NCI-H2081 treated with DMSO at 0.1 percent for 48 hours (cell line): ENCODE results near the gene ARHGAP24.
"Not testable (repeated sequence)": the region's sequence is repeated elsewhere in the genome, so short reads cannot be mapped to it uniquely, and the experiment has no call there.

ENCODE experiments used
- DNase-seq: peaks from one replicate; lab custom pipeline; 2025; lab: John Stamatoyannopoulos, UW

ARHGAP24 gene

DNA sequence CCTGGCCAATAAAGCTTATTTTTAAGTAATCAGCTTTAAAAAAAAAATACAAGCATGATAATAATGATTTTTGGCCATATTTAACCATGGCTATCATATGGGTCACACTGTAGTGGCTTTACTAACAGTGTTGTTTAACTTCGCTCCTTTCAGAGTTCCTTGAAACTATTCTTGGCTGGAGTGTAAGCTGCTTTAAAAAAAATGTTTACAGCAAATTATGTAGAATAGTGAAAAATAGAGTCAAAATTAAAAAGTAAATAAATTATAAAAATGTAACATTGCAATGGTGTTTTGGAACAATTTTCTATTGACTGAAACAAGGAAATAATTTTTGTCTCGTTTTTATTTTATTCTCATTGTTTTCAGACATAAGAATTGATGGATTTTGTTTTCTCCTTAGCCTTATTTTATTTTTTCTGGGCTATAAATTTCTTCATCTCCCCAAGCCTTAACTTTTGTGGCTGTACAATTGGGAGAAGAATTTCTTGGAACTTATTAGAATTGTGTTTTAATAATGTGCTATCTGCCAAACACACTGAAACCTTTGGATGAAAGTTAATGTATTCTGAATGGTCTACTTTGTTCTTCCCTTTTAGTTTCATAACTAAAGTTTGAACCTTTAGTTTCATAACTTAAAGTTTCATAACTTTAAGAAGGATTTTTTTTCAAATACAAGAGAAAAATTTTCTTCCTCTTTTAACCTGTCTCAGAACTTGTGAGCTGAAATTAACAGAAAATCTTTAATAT lies 182.0 kb downstream of the ARHGAP24 start:
- DNase-seq, result no peak

DNA sequence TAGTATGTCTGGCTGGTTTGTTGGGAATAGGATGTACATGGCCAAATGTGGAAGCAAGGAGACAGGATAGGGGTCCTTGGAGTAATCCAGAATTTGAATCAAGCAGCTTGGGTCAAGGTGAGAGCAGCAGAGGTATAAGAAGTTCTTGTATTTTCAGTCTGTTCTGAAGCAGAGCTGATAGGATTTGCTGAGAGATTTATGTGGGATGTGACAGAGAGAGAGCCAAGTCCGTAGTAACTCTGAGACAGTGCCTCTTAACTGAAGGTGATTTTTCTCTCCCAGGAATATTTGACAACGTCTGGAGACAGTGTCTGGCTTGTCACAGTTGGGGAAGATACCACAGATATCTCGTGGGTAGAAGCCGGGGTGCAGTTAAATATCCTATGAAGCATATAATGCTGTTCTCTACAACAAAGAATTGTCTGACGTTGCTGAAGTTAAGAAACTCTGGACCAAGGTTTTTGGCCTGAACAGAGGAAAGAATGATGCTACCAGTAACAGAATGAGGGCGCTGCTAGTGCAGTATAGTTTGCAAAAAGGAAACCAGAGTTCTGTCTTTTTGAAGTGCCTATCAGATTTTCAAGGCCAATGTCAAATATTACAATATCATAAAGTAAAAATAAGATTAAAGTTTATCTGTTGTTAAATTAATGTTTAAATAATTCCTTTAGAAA lies 184.0 kb downstream of the ARHGAP24 start:
- no peak for DNase-seq

DNA sequence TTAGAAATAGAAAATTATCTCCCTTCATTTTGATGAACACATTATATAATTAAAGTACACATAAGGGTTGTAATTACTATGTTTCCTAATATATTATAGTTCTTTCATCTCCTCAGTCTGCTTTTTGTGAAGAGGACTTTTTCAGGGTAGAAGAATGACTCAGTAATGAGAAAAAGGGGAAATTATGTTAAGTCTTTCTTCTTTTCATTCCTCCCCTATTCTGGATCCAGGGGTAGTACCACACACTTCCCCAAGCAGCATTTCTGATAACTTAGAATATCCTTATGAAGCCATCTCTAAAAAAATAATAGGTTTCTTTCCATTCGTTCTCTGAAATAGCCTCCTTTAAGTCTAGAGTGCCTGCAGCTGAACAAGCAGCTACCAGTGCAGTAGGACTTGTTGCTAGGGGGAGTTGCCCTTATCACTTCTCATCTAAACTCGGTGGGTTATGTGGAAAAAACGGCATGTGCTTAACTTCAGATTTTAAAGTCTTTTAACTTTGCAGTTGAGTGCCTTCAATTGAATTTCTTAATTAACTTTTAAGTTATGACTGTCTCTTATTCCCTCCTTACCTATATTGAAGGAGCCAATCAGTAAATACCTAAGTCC lies 184.8 kb downstream of the ARHGAP24 start:
- DNase-seq, result no peak

DNA sequence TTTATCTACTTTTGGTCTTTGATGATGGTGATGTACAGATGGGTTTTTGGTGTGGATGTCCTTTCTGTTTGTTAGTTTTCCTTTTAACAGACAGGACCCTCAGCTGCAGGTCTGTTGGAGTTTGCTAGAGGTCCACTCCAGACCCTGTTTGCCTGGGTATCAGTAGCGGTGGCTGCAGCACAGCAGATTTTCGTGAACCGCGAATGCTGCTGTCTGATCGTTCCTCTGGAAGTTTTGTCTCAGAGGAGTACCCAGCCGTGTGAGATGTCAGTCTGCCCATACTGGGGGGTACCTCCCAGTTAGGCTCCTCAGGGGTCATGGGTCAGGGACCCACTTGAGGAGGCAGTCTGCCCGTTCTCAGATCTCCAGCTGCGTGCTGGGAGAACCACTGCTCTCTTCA lies 191.7 kb downstream of the ARHGAP24 start:
- DNase-seq, result not testable (repeated sequence)

DNA sequence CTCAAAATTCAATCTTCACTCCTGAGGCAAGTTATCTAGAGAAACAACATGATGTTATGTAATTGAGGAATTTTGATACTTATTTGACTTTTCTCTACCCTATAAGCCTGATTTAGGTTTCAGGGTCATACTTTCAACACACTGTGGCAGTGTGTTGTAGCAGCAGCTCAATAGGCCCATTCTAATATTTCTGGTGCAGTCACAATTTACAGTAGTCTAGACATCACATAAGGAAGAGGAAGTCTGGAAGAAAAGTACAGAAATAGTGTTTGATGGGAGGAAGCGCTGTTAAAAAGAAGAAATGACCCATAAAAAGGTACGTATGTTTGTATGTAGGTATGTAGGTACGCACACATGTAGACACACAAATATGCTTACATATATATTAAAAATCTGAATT lies 194.3 kb downstream of the ARHGAP24 start:
- no peak for DNase-seq

DNA sequence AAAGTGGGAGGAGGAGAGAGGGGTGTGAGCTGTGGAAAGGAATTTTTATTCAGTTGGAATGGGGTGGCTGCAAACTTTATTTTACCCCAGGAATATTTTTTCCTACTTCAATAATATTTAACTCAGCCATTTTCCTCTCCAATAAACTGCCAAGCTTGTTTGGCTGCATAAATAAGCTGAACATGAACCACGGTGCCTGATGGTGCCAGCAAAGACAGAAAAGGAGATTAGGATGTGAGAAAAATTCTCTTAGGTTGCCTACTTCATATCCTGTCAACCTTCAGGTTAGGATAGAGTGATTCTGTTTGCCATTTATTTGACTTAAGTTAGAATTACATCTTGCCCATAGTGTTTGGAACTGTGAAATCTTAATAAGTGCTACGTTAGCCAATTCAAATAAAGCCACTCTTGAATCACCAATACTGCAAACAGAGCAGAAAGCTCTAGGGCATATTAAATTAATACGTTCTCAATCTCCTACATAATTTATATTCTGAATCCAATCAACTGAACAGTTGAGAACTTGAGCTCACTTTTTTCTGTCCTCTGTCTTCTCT lies 195.1 kb downstream of the ARHGAP24 start:
- no peak for DNase-seq

DNA sequence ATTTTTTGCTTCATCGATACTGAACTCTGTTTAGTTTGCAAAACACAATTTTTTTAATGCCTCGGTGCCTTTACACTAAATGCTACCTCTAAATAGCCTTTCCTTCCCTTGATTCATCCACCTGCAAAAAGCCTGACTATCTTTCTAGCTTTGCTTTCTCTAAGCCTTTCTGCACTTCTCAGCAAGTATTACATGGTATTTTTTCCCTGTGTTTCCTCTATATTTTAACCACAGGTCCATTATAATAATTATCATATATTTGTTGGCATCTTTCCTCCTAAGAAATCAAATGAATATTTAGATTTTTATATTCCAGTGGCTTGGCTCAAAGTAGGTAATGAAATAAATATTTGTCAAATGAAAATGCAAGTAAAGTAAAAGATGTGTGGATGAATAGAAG lies 196.2 kb downstream of the ARHGAP24 start:
- DNase-seq, result no peak

DNA sequence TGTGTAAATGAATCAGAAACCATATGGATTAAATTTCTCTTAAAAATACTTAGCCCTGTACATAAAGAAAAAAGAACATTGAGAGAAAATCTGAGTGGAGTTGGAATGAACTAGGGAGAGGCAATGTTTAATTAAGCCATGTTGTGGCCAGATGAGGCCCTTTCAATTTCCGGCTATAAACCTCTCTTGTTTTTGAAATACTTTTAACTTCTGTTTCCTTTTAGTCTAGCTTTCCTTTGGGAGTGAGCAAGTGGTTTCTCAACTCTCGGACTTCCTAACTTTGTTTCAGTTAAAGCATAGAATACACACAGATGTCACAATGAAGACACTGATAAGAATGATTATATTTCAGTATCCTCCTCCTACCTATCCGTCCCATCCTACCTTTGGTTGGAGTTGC lies 197.2 kb downstream of the ARHGAP24 start:
- no peak for DNase-seq

DNA sequence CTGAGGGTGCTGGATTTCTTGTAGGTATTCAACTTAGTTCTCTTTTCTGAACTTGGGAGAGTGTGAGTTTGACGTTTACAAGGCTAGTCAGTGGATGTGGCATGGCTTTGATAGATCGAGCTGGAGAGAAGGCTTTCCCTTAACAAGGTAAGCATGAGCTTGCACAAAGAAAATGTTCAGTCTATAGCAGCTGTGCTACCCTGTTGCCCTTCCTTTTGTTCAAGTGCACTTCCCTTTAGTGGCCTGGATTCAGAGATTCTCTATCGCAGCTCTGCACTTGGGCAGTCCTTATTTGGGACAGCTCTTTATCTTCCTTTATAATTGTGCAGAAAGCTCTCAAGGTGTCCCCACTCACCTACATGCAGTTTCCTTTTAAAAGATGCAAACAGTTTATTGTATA lies 198.0 kb downstream of the ARHGAP24 start:
- no peak for DNase-seq

DNA sequence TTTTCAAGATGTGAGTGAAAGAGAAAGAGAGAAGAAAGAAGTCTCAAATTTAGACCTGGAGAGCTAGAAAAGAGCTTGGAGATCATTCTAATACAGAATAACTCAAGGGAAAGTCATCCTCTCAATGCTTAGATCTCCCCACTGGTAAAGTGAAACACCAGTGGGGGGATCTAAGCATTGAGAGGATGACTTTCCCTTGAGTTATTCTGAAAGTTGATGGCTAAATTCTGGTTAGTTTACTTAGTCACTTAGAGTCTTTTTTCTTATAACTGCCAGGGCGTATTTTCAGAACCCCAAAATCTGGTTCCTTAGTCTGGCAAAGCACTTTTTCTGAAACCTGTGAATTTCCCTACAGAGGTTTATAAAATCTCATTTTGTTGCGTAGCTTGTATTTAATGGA lies 198.6 kb downstream of the ARHGAP24 start:
- DNase-seq, result no peak

DNA sequence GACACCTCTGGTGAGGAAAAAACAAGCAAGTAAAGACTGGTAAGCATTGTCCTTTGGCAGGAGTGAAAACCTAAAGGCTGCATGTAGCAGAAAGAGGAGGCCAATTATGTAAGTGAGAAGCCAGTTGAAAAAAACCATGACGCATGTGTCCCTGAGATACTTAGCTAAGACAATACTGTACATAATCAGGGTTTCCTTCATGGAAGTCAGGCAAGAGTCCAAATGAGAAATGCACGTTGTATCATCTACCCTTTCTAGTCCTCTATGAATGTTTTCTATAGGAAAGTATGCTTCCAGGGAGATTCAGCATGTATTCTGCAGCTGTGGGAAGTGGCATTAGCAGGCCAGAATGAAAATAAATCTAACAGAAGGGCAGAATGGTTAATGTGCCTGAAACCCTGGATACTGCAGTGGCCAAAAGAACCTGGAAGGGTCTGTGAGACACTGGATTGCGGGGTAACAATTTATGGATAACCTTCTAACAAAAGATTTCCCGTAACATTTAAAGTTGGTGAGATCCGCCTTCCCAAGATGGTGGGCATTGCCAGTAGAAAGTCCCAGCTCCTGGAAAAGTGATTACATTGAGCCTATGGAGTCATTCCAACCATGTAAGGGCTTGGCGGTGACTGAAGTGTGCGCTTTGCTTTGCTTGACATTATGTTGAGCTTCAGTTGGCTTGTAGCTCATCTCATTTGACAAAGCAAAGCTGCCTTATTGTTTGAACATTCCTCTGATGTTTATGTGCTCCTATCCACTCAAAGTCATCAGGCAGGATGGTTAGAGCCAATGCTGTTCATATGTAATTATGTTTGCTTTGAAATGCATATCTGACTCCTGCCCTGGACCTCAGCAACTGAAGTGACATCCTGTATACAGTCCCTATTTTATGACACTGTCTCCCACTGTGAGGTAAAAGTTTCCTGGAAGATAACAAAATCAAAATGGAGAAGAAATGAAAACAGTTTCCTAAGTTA lies 200.4 kb downstream of the ARHGAP24 start:
- DNase-seq, result peak; percentile 5

DNA sequence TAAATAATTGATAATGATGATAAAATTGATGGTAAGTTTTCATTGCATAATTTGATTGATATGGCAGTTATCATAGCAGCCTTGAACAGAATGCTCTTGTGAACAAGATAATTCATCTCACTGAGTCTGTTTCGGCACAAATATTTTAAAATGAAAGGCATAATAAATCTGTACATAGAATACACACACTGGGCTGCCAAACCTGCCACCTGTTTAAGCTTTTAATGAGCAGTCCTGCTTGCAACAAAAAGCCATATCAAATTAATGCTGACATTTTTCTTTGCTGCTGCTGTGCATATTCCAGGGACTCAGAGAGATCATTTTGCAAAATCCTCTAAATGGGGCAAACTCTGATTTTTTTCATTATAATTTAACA lies 201.1 kb downstream of the ARHGAP24 start:
- DNase-seq, result peak; percentile 1

DNA sequence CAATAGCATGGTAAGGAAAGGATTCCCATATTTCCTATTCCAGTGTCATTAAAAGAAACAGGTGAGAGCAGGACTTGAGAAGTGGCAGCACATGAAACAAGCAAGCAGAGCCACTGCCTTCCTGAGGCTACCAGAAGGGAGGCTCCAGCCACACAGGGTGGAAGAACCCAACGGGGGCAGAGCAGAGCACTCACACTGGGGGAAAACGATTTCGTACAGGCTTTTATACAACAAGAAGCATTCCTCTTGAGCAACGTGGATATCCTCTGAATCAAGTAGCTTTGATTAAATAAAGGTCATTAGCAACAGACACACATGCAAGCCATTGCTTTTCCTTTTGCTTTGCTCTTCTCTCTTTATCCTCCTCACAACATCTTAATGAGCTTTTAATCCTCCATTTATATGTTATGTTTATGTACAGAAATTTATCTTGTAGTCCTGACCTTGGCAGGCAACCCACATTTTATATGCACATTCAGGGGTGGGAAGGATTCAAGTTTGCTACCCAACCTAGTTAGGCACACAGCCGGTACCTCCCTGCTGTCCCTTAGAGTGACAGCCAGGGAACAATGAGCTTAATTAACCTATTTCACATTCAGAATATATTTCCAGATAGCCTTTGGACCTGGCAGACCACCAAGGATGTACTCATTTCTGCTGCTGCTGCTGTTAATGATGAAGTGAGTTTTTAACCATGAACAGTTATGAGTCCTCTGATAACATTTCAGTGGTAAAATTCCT lies 202.1 kb downstream of the ARHGAP24 start:
- DNase-seq, result no peak

DNA sequence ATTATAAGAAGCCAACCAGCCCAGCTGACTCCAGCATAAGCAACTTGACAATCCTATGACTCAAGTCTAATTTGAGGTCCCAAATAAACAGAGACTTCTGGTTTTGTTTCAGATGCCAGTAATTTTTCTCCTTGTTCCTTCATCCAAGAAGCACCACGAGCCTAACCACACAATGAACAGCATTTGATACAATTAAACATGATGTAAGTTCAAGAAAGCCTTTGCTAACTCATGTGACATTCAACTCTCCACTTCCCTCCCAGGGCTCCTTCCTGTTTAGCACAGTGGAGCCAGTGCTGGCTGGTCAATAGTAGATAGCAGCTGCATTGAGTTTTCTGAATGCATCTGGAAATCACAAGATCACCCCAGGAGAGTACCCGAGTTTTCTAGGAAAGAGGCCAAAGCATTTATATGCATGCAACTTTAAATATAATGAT lies 206.3 kb downstream of the ARHGAP24 start:
- DNase-seq, result no peak

DNA sequence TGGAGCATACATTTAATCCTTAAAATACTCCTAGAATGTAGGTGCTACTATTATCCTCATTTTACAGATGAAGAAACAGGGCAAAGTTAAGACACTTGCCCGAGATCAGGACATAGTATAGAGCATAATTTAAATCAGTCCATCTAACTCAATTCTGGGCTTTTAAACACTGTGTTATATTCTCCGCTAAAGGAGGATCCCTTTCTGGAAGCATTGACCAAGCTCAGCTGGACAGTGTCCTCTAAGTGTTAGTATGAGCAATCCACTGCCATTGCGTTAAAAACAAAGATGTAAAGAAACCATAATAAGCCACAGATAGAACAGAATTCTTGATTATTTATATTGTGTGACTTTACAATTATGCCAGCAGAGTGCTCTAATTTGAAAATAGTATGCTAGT lies 207.0 kb downstream of the ARHGAP24 start:
- no peak for DNase-seq

DNA sequence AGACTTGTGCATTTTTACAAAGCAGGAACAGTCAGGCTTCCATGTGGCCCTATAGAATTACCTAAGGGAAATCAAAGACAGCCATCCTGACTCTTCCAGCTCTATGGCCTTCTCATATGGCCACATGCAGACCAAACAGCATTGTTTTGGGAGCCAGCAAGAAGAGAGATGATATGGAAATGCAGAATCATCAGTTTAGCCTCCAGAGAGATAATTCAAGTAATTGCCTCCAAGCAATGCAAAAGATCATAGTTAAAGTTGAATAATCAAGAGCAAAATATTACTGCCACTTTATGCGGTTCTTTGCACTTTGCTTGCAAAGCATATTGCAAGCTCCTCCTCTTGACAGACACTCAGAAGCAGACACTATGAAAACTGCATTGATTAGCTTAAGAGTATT lies 207.4 kb downstream of the ARHGAP24 start:
- DNase-seq, result no peak

DNA sequence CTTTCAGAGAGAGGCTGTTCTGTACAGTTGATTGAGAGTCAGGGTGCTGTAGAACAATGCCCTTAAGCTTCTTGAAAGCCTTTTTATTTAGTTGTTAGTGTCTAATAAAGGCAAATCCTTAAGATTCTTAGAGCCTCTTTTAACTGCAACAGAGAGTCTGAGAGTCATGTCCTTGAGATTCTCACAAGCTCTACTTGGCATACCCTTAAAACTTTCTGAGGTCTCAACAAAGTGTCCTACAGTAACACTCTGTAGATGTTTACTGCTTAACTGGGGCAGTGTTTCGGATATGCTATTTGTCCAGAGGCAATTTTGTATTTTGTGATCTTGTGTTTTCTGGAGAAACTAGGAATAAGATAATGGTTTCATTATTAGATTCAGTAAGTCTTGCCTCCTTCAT lies 209.7 kb downstream of the ARHGAP24 start:
- no peak for DNase-seq

DNA sequence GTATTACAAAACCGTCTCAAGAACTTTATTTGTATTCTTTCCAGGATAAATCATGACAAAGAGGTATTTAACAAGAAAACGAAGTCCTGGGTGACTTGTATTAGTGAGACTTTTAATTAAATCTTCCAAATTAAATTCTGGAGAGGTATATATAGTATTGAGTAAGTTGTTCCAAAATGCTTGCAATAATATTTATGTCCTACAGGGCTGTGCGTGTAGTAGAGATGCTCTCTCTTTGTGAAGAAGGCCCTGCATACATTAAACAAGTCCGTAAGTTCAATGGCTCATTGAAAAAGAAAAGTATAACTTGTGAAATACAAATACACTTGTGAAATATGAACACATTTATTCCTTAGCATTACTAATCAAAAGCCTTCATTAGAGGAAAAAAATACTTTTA lies 211.4 kb downstream of the ARHGAP24 start:
- DNase-seq, result no peak

DNA sequence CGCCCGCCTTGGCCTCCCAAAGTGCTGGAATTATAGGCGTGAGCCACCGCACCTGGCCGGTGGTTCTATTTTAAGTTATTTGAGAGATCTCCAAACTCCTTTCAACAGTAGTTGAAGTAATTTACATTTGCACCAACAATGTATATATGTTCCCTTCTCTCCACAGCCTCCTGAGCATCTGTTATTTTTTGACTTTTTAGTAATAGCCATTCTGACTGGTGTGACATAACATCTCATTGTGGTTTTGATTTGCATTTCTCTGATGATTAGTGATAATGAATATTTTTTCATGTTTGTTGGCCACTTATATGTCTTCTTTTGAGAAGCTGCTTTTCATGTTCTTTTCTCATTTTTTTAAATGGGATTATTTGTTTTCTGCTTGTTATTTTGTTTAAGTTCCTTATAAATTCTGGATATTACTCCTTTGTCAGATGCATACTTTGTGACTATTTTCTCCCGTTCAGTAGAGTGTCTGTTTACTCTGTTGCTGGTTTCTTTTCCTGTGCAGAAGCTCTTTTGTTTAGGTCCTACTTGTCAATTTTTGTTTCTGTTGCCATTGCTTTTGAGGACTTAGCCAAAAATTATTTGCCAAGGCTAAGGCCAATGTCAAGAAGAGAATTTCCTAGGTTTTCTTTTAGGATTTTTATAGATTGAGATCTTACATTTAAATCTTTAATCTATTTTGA lies 213.2 kb downstream of the ARHGAP24 start:
- no peak for DNase-seq

DNA sequence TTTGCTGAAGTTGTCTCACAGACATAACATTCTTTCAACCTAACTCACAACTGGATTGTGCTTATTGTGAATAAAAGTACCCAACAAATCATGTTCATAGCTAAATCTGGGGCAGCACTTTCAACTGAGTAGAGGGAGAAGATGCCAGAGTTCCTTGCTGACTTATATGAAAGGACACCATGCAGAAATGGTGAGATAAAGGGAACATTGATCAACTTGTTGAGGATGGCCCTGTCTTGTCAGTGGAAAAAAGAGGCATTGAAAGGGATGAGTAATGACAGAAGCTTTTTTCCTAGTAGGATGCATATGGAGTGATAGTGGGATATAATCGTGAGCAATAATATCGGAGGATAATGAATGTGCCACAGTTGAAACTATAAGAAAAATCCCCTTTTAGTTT lies 221.7 kb downstream of the ARHGAP24 start:
- DNase-seq, result no peak

DNA sequence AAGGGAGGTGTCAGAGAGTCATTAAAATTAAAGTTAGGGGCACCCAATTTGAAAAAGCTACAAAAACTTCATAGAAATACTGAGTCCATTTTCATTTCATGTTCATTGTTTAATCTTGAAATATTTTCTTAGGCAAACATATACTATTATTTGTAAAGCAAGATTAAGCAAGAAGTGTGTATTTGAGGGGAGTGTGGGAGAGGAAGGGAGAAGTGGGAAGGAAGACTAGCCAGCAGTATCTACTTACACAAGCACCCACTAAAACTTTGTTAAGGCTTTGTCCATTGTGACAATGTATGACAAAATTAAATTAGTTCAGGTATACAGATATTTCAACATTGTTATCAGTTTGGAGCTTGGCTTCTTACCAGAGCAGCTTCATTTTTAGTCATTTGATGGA lies 222.9 kb downstream of the ARHGAP24 start:
- no peak for DNase-seq
